ENCODE results near the gene CFDP1. TPM values are rescaled to one million over a fixed set of nuclear protein-coding genes. Genes with fewer than 3 reads are reported as not detected.
A peak's percentile ranks its signal among the peaks of the same experiment; 100 is the strongest.

Gene CFDP1
- total RNA-seq, 3 donors from 2014 or later (not counting 1 experiment from before 2014, with no cell fraction given), result 32.2 to 38.8 (median 32.3) TPM

DNA sequence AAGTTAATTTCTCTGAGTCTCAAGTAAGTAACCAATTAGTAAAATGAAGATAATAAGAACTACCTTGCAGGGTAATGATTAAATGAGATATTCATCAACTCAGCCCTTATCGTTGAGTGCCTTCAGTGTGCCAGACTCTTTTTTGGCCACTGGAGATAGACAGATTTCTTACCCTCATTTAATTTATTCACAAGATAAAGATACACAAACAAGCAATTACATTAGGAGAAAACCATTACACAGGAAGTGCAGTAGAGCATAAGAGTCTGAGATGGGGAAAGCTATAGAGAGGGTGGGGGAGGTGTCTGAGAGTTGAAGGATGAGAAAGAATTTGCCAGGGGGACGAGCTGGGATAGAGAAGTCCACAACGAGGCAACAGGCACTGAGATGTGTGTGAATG is 109.4 kb downstream of the CFDP1 start:
- Mint-ChIP-seq H3K4me3 (no peak overlapping the region), H3K27me3 (ENCODE audit: low read depth in 2 of 2) (peaks cover 53 to 64% of the 10 kb centered on the region in 2 donors), H3K36me3 (peaks cover 22% of the 10 kb centered on the region), H3K9me3 (no peaks in the 10 kb centered on the region), H3K4me1 (peaks cover 23 to 38% of the 10 kb centered on the region in 2 donors), H3K27ac (no peak overlapping the region)
- no peak overlapping the region for H3K4me3 ChIP-seq (ENCODE audit: low read length)
- no peak overlapping the region for H3K27ac ChIP-seq (ENCODE audit: low read length)
- intact Hi-C loops (cut with micrococcal nuclease), result loop anchor here (5.0 kb wide), 1 partner anchor 37 kb away; no protein-coding TSS in a partner anchor
- H3K9me3 ChIP-seq (ENCODE audit: control insufficient read depth, insufficient read depth, low read length), result no peaks in the 10 kb centered on the region
- WGBS (ENCODE audit: insufficient coverage), result 95% methylated on average over 3 of the region's 3 CpGs
- H3K27me3 ChIP-seq (ENCODE audit: control insufficient read depth, insufficient read depth, low read length), result peaks cover 41% of the 10 kb centered on the region
- TF ChIP-seq, protein P1, sequence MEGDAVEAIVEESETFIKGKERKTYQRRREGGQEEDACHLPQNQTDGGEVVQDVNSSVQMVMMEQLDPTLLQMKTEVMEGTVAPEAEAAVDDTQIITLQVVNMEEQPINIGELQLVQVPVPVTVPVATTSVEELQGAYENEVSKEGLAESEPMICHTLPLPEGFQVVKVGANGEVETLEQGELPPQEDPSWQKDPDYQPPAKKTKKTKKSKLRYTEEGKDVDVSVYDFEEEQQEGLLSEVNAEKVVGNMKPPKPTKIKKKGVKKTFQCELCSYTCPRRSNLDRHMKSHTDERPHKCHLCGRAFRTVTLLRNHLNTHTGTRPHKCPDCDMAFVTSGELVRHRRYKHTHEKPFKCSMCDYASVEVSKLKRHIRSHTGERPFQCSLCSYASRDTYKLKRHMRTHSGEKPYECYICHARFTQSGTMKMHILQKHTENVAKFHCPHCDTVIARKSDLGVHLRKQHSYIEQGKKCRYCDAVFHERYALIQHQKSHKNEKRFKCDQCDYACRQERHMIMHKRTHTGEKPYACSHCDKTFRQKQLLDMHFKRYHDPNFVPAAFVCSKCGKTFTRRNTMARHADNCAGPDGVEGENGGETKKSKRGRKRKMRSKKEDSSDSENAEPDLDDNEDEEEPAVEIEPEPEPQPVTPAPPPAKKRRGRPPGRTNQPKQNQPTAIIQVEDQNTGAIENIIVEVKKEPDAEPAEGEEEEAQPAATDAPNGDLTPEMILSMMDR (IDR thresholded peaks at IDR 0.05), result no peak
- DNase-seq (no peak), ATAC-seq (no peak)
- H3K36me3 ChIP-seq (ENCODE audit: control insufficient read depth, insufficient read depth, low read length), result peaks cover 2% of the 10 kb centered on the region
- peaks cover 19% of the 10 kb centered on the region for H3K4me1 ChIP-seq (ENCODE audit: control insufficient read depth, insufficient read depth, low read length)

DNA sequence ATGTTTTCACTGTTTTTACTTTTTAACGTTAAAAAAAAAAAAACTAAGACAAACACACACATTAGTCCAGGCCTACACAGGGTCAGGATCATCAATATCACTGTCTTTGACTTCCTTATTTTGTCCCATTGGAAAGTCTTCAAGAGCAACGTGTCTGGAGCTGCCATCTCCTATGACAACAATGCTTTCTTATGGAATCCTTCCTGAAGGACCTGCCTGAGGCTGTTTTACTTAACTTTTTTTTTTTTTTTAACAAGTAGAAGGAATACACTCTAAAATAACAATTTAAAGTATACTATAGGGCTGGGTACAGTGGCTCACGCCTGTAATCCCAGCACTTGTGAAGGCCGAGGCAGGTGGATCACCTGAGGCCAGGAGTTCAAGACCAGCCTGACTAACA is 110.1 kb downstream of the CFDP1 start:
- 95% methylated on average over 4 of the region's 4 CpGs for WGBS (ENCODE audit: insufficient coverage)
- no peaks in the 10 kb centered on the region for H3K9me3 Mint-ChIP-seq
- peaks cover 23 to 38% of the 10 kb centered on the region in 2 donors for H3K4me1 Mint-ChIP-seq
- H3K27me3 ChIP-seq (ENCODE audit: control insufficient read depth, insufficient read depth, low read length), result peaks cover 44% of the 10 kb centered on the region
- ATAC-seq (no peak), DNase-seq (no peak)
- intact Hi-C loops (cut with micrococcal nuclease), result loop anchor here (5.0 kb wide), 1 partner anchor 36 kb away; no protein-coding TSS in a partner anchor
- H3K4me1 ChIP-seq (ENCODE audit: control insufficient read depth, insufficient read depth, low read length), result peaks cover 20% of the 10 kb centered on the region
- H3K27ac Mint-ChIP-seq, result no peak overlapping the region
- H3K27ac ChIP-seq (ENCODE audit: low read length), result no peak overlapping the region
- H3K36me3 Mint-ChIP-seq, result peaks cover 22% of the 10 kb centered on the region
- TF ChIP-seq, protein P1 (IDR thresholded peaks at IDR 0.05), result no peak
- H3K4me3 Mint-ChIP-seq, result no peak overlapping the region
- peaks cover 2% of the 10 kb centered on the region for H3K36me3 ChIP-seq (ENCODE audit: control insufficient read depth, insufficient read depth, low read length)
- H3K4me3 ChIP-seq (ENCODE audit: low read length), result no peak overlapping the region
- no peaks in the 10 kb centered on the region for H3K9me3 ChIP-seq (ENCODE audit: control insufficient read depth, insufficient read depth, low read length)
- H3K27me3 Mint-ChIP-seq (ENCODE audit: low read depth in 2 of 2), result peaks cover 59 to 72% of the 10 kb centered on the region in 2 donors

DNA sequence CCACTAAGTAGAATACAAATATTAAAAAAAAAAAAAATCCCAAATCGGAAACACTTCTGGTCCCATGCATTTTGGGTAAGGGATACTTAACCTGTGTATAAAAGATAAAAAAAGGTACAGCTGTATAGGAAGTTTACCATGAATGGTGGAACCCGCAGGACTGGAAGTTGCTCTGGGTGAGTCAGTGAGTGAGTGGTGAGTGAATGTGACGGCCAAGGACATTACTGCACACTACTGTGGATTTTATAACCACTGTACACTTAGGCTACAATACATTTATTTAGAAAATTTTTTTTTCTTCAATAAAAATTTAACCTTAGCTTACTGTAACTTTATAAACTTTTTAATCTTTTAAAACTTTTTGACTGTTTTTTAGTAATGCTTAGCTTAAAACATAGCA is 110.6 kb downstream of the CFDP1 start:
- H3K4me1 Mint-ChIP-seq, result peaks cover 23 to 38% of the 10 kb centered on the region in 2 donors
- peaks cover 20% of the 10 kb centered on the region for H3K4me1 ChIP-seq (ENCODE audit: control insufficient read depth, insufficient read depth, low read length)
- H3K9me3 Mint-ChIP-seq, result no peaks in the 10 kb centered on the region
- H3K4me3 ChIP-seq (ENCODE audit: low read length), result no peak overlapping the region
- H3K36me3 ChIP-seq (ENCODE audit: control insufficient read depth, insufficient read depth, low read length), result peaks cover 2% of the 10 kb centered on the region
- H3K27ac Mint-ChIP-seq, result no peak overlapping the region
- no peak overlapping the region for H3K4me3 Mint-ChIP-seq
- WGBS (ENCODE audit: insufficient coverage), result 100% methylated on average over 2 of the region's 3 CpGs
- no peaks in the 10 kb centered on the region for H3K9me3 ChIP-seq (ENCODE audit: control insufficient read depth, insufficient read depth, low read length)
- intact Hi-C loops (cut with micrococcal nuclease), result loop anchor here (5.0 kb wide), 1 partner anchor 35 kb away; no protein-coding TSS in a partner anchor
- peaks cover 55 to 76% of the 10 kb centered on the region in 2 donors for H3K27me3 Mint-ChIP-seq (ENCODE audit: low read depth in 2 of 2)
- ATAC-seq (no peak), DNase-seq (no peak)
- H3K27me3 ChIP-seq (ENCODE audit: control insufficient read depth, insufficient read depth, low read length), result peaks cover 48% of the 10 kb centered on the region
- peaks cover 22% of the 10 kb centered on the region for H3K36me3 Mint-ChIP-seq
- TF ChIP-seq, protein P1 (IDR thresholded peaks at IDR 0.05), result no peak
- H3K27ac ChIP-seq (ENCODE audit: low read length), result no peak overlapping the region

DNA sequence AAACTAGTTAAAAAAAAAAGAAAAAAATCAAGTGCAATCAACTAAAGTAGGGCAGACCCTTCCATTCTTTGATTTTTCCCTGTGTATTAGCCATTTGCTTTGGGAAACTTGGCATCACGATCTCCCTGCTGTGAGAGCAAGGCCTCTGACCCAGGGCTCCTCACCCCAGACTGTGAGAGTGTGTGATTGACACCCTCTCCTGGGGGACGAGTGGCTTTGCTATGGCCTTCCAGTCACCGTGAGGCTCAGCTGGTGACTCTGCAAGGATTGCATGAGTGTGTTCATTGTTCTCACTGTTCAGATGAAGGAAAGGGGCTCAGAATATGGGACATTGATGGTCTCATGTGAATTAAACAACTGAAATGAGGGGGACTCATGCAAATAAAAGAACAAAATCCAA is 112.9 kb downstream of the CFDP1 start:
- Histone ChIP-seq H3K4me1 (ENCODE audit: control insufficient read depth, insufficient read depth, low read length) (peaks cover 20% of the 10 kb centered on the region), H3K27me3 (ENCODE audit: control insufficient read depth, insufficient read depth, low read length) (peaks cover 50% of the 10 kb centered on the region)
- H3K9me3 Mint-ChIP-seq, result no peaks in the 10 kb centered on the region

More for the DNA sequence above, 112.9 kb downstream of the CFDP1 start:
- Histone ChIP-seq H3K36me3 (ENCODE audit: control insufficient read depth, insufficient read depth, low read length) (peaks cover 2% of the 10 kb centered on the region), H3K9me3 (ENCODE audit: control insufficient read depth, insufficient read depth, low read length) (no peaks in the 10 kb centered on the region), H3K4me3 (ENCODE audit: low read length) (no peak overlapping the region), H3K27ac (ENCODE audit: low read length) (no peak overlapping the region)
- WGBS (ENCODE audit: insufficient coverage), result 46% methylated on average over 3 of the region's 3 CpGs
- Mint-ChIP-seq H3K27me3 (ENCODE audit: low read depth in 2 of 2) (peaks cover 53 to 69% of the 10 kb centered on the region in 2 donors), H3K4me1 (peaks cover 23 to 31% of the 10 kb centered on the region in 2 donors), H3K36me3 (peaks cover 16% of the 10 kb centered on the region), H3K4me3 (peak overlapping the region; percentile 69), H3K27ac (peak overlapping the region in 1 of 2 donors; percentile 5)
- TF ChIP-seq, protein P1 (IDR thresholded peaks at IDR 0.05), result no peak
- DNase-seq (no peak), ATAC-seq (peak in 2 of 3 donors; percentile 36 to 54)
- intact Hi-C loops (cut with micrococcal nuclease), result loop anchor here (5.0 kb wide), 1 partner anchor 33 kb away; no protein-coding TSS in a partner anchor
